ENCODE data around the gene GCSH.

Gene GCSH

GRCh38 chr16:81040131-81040530, 56.1 kb downstream of the GCSH start:
- no peak for DNase-seq

- no peak for DNase-seq
Observed at GRCh38 chr16:81036751-81037350, 59.3 kb downstream of the GCSH start.

- peak in 1 of 2 experiments; percentile 38 for DNase-seq
Observed at GRCh38 chr16:81035975-81036750, 60.0 kb downstream of the GCSH start.

GRCh38 chr16:81035398-81035974, 60.7 kb downstream of the GCSH start, which contains the start of gene ATMIN:
Gene ATMIN (plus strand): TSS chr16:81035842. CDS start chr16:81035871, 29 bp downstream.
- DNase-seq: peak; percentile 70 to 89
